ENCODE results near the gene NOG.

NOG gene

DNA sequence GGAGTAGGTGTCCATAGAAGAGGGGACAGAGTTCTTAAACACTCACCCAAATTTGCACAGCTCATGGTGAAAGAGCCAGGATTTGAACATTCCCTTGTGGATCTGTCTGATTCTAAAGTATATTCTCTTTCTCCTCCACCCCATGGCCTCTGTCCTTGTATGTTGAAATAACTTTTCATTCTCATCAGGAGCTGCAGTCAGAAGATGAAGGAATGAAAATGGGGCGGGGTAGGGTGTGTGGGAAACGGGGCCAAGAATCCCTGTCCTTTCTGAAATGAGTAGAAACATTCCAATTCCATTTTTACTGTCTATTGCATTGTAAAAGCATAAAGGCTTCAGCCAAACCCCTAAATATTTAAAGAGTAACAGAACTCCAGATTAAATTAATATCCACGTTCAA lies 42.8 kb downstream of the NOG start:
- H3K27ac ChIP-seq = no peak overlapping the region
- TF ChIP-seq, protein P1, sequence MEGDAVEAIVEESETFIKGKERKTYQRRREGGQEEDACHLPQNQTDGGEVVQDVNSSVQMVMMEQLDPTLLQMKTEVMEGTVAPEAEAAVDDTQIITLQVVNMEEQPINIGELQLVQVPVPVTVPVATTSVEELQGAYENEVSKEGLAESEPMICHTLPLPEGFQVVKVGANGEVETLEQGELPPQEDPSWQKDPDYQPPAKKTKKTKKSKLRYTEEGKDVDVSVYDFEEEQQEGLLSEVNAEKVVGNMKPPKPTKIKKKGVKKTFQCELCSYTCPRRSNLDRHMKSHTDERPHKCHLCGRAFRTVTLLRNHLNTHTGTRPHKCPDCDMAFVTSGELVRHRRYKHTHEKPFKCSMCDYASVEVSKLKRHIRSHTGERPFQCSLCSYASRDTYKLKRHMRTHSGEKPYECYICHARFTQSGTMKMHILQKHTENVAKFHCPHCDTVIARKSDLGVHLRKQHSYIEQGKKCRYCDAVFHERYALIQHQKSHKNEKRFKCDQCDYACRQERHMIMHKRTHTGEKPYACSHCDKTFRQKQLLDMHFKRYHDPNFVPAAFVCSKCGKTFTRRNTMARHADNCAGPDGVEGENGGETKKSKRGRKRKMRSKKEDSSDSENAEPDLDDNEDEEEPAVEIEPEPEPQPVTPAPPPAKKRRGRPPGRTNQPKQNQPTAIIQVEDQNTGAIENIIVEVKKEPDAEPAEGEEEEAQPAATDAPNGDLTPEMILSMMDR (IDR thresholded peaks at IDR 0.05) = no peak
- TF ChIP-seq ZFX (IDR thresholded peaks at IDR 0.05; ENCODE audit: borderline replicate concordance) = no peak

DNA sequence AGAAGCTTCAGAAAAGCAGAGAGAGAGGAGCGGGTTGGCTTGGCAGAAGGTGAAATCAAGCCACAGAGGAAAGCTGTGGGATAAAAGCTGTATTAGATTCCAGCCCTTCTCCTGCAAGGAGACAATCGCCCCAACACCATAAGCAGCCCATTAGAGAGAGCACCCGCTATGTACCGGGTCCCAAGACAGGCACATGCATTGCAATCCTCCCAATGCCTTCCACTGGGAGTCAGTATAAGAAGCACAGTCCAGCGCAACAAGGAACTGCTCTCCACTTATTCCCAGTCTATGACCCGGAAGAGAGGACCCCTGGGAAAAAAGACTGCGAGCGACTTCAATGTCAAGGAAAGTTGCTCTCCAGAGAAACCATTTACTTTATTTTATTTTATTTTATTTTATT lies 43.8 kb downstream of the NOG start:
- H3K27ac ChIP-seq = no peak overlapping the region
- TF ChIP-seq, protein P1 (IDR thresholded peaks at IDR 0.05) = no peak
- TF ChIP-seq ZFX (IDR thresholded peaks at IDR 0.05; ENCODE audit: borderline replicate concordance) = no peak

DNA sequence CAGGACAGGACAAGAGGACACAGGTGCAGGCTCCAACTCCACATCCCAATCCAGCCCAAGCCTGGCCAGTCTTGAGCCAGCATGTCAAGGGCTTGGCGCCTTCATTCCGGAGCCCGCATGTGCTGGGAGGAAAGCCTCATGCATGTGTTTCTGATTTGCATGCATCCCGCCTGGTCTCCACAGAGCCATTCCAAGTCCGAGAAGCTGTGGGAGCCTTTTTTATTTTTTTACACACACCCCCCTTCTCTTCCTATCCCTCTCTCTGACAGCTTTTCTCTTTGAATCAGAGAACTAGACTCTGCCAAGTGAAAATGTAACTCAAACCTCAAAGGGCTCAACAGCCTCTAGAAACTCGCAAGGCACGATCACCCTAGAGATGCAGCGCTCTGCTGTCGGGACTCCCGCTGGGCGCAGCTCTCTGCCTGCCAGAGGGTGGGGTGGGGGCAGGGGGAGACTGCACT lies 45.1 kb downstream of the NOG start:
- H3K27ac ChIP-seq = no peak overlapping the region
- TF ChIP-seq ZFX (IDR thresholded peaks at IDR 0.05; ENCODE audit: borderline replicate concordance) = no peak
- TF ChIP-seq, protein P1 (IDR thresholded peaks at IDR 0.05) = no peak

DNA sequence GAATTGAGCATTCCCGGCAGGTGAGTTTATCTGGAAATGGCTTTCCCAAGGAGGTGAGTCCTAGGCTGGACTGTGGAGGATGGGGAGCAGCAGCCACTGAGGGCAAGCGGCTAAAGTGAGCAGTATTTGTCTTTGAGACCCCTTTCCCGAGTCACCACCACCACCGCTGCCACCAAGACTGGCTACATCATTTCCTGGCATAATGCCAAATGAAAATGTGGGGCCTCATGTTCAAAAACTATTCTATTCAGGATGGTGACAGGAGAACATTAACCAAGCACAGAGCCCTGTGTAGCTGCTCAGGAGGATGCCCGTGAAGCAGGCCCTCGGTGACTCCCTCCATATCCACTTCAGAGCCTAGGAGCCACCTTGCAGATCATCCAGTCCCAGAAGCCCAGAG lies 46.0 kb downstream of the NOG start:
- no peak for TF ChIP-seq ZFX (IDR thresholded peaks at IDR 0.05; ENCODE audit: borderline replicate concordance)
- TF ChIP-seq, protein P1 (IDR thresholded peaks at IDR 0.05) = no peak
- H3K27ac ChIP-seq = no peak overlapping the region

DNA sequence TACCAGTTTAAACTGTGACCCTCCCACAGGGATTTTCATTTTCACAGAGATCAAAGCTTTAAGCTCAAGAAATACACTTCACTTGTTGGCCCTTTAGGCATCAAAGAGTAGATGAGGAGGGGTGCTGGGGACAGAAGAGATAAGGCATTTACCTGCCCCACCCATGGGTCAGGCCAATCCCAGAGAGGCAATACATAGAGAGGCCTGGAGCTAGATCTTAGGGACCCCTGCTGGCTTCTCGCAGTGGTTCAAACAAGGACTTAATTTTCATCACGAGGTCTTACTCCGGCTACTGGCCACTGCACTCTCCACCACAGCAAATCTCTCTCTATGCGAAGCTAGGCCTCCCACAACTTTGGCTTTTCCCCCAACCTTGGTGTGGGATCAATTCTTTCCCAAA lies 46.6 kb downstream of the NOG start:
- H3K27ac ChIP-seq = no peak overlapping the region
- no peak for TF ChIP-seq ZFX (IDR thresholded peaks at IDR 0.05; ENCODE audit: borderline replicate concordance)
- TF ChIP-seq, protein P1 (IDR thresholded peaks at IDR 0.05) = no peak

DNA sequence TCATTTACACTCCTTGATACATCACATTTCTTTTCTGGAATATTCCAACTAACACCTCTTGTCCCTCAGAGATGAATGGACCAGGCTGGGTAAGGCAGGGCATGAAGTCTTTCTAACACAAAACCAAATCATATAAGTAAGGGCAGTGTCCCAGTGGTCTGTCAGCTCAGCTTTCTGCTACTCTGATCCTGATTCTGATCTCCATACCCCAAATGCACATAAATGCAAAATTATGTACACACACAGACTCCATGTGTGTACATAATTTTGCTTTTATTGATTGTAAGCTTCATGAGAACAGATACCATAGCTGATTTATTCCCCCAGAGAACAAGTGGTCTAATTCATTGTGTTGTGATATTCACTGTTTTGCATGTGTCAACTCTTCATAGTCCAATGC lies 47.9 kb downstream of the NOG start:
- no peak overlapping the region for H3K27ac ChIP-seq
- no peak for TF ChIP-seq ZFX (IDR thresholded peaks at IDR 0.05; ENCODE audit: borderline replicate concordance)
- TF ChIP-seq, protein P1 (IDR thresholded peaks at IDR 0.05) = no peak

DNA sequence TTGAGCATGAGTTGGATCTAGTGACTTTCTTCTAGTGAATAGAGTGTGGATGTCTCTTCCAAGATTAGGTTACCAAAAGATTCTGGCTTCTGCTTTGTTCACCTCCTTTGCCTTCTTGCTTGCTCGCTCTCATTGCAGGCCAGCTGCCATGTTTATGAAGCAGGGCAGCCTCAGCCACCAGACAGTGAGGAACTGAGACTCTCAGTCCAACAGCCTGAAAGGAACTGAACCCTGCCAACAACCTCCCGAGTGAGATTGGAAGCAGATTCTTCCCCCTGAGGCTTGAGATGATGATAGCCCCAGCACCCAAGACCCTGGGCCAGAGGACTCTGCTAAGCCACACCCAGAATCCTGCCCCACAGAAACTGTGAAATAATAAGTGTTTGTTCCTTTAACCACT lies 48.4 kb downstream of the NOG start:
- TF ChIP-seq, protein P1 (IDR thresholded peaks at IDR 0.05) = no peak
- no peak for TF ChIP-seq ZFX (IDR thresholded peaks at IDR 0.05; ENCODE audit: borderline replicate concordance)

More for the DNA sequence above, 48.4 kb downstream of the NOG start:
- H3K27ac ChIP-seq = no peak overlapping the region

Data from 22Rv1 (cell line).